HEK293T (cell line): ENCODE data around the gene PGLYRP3.

ENCODE experiments used
- CTCF ChIA-PET: fragments of 350-600 bp; formaldehyde crosslinking; extraction: SDS; loops from one replicate; lab custom pipeline; 2021; ENCODE audit warnings: antibody characterized with exemption, inconsistent platforms; lab: Yijun Ruan, JAX
- POLR2A ChIA-PET: fragments of 350-600 bp; formaldehyde crosslinking; extraction: SDS; loops from one replicate; lab custom pipeline; 2020; ENCODE audit warnings: antibody characterized with exemption, inconsistent platforms; lab: Yijun Ruan, JAX
- DNase-seq: peaks from one replicate; pipeline ENCODE4 v3.0.0; 2012; ENCODE audit warnings: mixed read lengths; ENCODE audit errors: extremely low spot score
- ARNT ChIP-seq: fragments of 450-650 bp; IDR thresholded peaks from 2 replicates; pipeline ENCODE4 v1.6.1; 2017; ENCODE audit warnings: mild to moderate bottlenecking
- BHLHE40 ChIP-seq: fragments of 450-650 bp; IDR thresholded peaks from 2 replicates; pipeline ENCODE4 v1.6.1; 2016; ENCODE audit warnings: mild to moderate bottlenecking, moderate library complexity, borderline replicate concordance
- CTBP1 ChIP-seq: fragments of 450-650 bp; IDR thresholded peaks from 2 replicates; pipeline ENCODE4 v1.6.1; 2016; ENCODE audit warnings: borderline replicate concordance
- ELF4 ChIP-seq: fragments of 450-650 bp; IDR thresholded peaks from 2 replicates; pipeline ENCODE4 v1.6.1; 2017; ENCODE audit warnings: antibody characterized with exemption
- FOXA1 ChIP-seq: fragments of 450-650 bp; IDR thresholded peaks from 2 replicates; pipeline ENCODE4 v1.6.1; 2016; ENCODE audit warnings: mild to moderate bottlenecking
- FOXK2 ChIP-seq: fragments of 450-650 bp; IDR thresholded peaks from 2 replicates; pipeline ENCODE4 v1.6.1; 2016; ENCODE audit warnings: mild to moderate bottlenecking
- FOXM1 ChIP-seq: fragments of 450-650 bp; IDR thresholded peaks from 2 replicates; pipeline ENCODE4 v1.6.1; 2017; ENCODE audit warnings: mild to moderate bottlenecking, borderline replicate concordance
- HDGF ChIP-seq: fragments of 450-650 bp; IDR thresholded peaks from 2 replicates; pipeline ENCODE4 v1.6.1; 2017; ENCODE audit warnings: antibody characterized with exemption, borderline replicate concordance
- L3MBTL2 ChIP-seq: fragments of 450-650 bp; conservative IDR thresholded peaks from 2 replicates; pipeline ENCODE4 v1.6.1; 2016; ENCODE audit warnings: mild to moderate bottlenecking
- LEF1 ChIP-seq: fragments of 450-650 bp; IDR thresholded peaks from 2 replicates; pipeline ENCODE4 v1.6.1; 2017; ENCODE audit warnings: mild to moderate bottlenecking, borderline replicate concordance
- NFRKB ChIP-seq: fragments of 450-650 bp; IDR thresholded peaks from 2 replicates; pipeline ENCODE4 v1.6.1; 2016; ENCODE audit warnings: mild to moderate bottlenecking, moderate library complexity
- PKNOX1 ChIP-seq: fragments of 450-650 bp; IDR thresholded peaks from 2 replicates; pipeline ENCODE4 v1.6.1; 2016
- SP1 ChIP-seq: fragments of 450-650 bp; IDR thresholded peaks from 2 replicates; pipeline ENCODE4 v1.6.1; 2017
- SUZ12 ChIP-seq: fragments of 450-650 bp; IDR thresholded peaks from 2 replicates; pipeline ENCODE4 v1.6.1; 2016; ENCODE audit warnings: mild to moderate bottlenecking
- TARDBP ChIP-seq: fragments of 450-650 bp; IDR thresholded peaks from 2 replicates; pipeline ENCODE4 v1.6.1; 2016
- ZNF384 ChIP-seq: fragments of 450-650 bp; IDR thresholded peaks from 2 replicates; pipeline ENCODE4 v1.6.1; 2016

Gene PGLYRP3

GRCh38 chr1:153358691-153358975, 45.9 kb upstream of the PGLYRP3 start:
- DNase-seq: no peak
- TF ChIP-seq NFRKB (no peak), LEF1 (no peak), L3MBTL2 (no peak), SP1 (no peak), BHLHE40 (no peak), ARNT (no peak), HDGF (no peak), FOXK2 (no peak), FOXM1 (no peak), SUZ12 (no peak), FOXA1 (no peak), ELF4 (no peak), PKNOX1 (no peak)
- POLR2A ChIA-PET: no interaction called here
- CTCF ChIA-PET: interaction anchor here (0.5 to 2.9 kb wide), 2 partner anchors 136 to 284 kb away, joined by 3 to 16 read pairs; no protein-coding TSS in a partner anchor

GRCh38 chr1:153357853-153358690, 45.3 kb upstream of the PGLYRP3 start, which contains the start of gene S100A9:
Gene S100A9, plus strand, starts transcription at chr1:153357854. Its CDS starts 430 bp downstream, at chr1:153358284.
- DNase-seq: no peak
- ChIA-PET CTCF (interaction anchor here (0.5 to 2.9 kb wide), 2 partner anchors 137 to 285 kb away, joined by 3 to 16 read pairs; no protein-coding TSS in a partner anchor), POLR2A (no interaction called here)
- no peak for TF ChIP-seq CTBP1
- TF ChIP-seq L3MBTL2: no peak
- no peak for TF ChIP-seq FOXA1
- no peak for TF ChIP-seq FOXM1
- no peak for TF ChIP-seq ELF4
- TF ChIP-seq SUZ12: no peak
- no peak for TF ChIP-seq LEF1
- TF ChIP-seq TARDBP: no peak
- TF ChIP-seq ZNF384: no peak
- no peak for TF ChIP-seq FOXK2
- TF ChIP-seq BHLHE40: no peak
- no peak for TF ChIP-seq HDGF
- no peak for TF ChIP-seq SP1
- TF ChIP-seq NFRKB: no peak
- TF ChIP-seq PKNOX1: no peak
- TF ChIP-seq ARNT: no peak

GRCh38 chr1:153357076-153357852, 44.5 kb upstream of the PGLYRP3 start:
- CTCF ChIA-PET: interaction anchor here (2.9 kb wide), 1 partner anchor 138 kb away, joined by 16 read pairs; no protein-coding TSS in a partner anchor

GRCh38 chr1:153356392-153357075, 43.8 kb upstream of the PGLYRP3 start:
- ChIA-PET POLR2A (no interaction called here), CTCF (interaction anchor here (1.6 to 8.4 kb wide), 3 partner anchors 138 to 142 kb away, joined by 9 to 98 read pairs (median 16); no protein-coding TSS in a partner anchor)
- TF ChIP-seq ARNT: no peak
- no peak for TF ChIP-seq ELF4
- TF ChIP-seq TARDBP: no peak
- no peak for TF ChIP-seq FOXK2
- no peak for TF ChIP-seq FOXM1
- TF ChIP-seq SP1: no peak
- TF ChIP-seq PKNOX1: no peak
- TF ChIP-seq FOXA1: no peak
- TF ChIP-seq ZNF384: no peak
- TF ChIP-seq LEF1: no peak
- TF ChIP-seq SUZ12: no peak
- no peak for TF ChIP-seq L3MBTL2
- TF ChIP-seq BHLHE40: no peak
- DNase-seq: no peak

More at GRCh38 chr1:153357076-153357852, 44.5 kb upstream of the PGLYRP3 start:
- POLR2A ChIA-PET: no interaction called here
- DNase-seq: no peak
- TF ChIP-seq TARDBP: no peak
- no peak for TF ChIP-seq BHLHE40
- TF ChIP-seq SUZ12: no peak
- TF ChIP-seq FOXA1: no peak
- no peak for TF ChIP-seq CTBP1
- TF ChIP-seq SP1: no peak
- no peak for TF ChIP-seq NFRKB

- POLR2A ChIA-PET: interaction anchor here (0.6 kb wide), 1 partner anchor 213 kb away, joined by 3 read pairs; no protein-coding TSS in a partner anchor
- peak; percentile 79 for DNase-seq
- CTCF ChIA-PET: interaction anchor here (0.6 to 8.4 kb wide), 13 partner anchors 9 to 420 kb away, joined by 3 to 98 read pairs (median 4); partner anchors contain the start of gene S100A13
- no peak for TF ChIP-seq BHLHE40
- TF ChIP-seq FOXM1: no peak
- no peak for TF ChIP-seq PKNOX1
- no peak for TF ChIP-seq ARNT
Observed at GRCh38 chr1:153355445-153356071, 42.8 kb upstream of the PGLYRP3 start.
